GM18951 (cell line): ENCODE measurements around the gene RPL36AL.

ENCODE experiments used
- POLR2A ChIP-seq: IDR thresholded peaks from 4 replicates; pipeline ENCODE4 v1.6.1; 2011; ENCODE audit warnings: mild to moderate bottlenecking; ENCODE audit not compliant: insufficient read length, insufficient read depth; ENCODE audit errors: extremely low read depth
- in situ Hi-C: fragments of 300-500 bp; cut with MboI; formaldehyde crosslinking; loops from one replicate; pipeline ENCODE4 v1.12.0; 2022; ENCODE audit warnings: low sequenced_read_pairs, mixed read lengths, inconsistent platforms; ENCODE audit not compliant: unreplicated experiment

RPL36AL gene

GRCh38 chr14:49581209-49582112, 39.0 kb downstream of the RPL36AL start:
- in situ Hi-C loops, result no loop called here
- TF ChIP-seq POLR2A, result peak; percentile 14

GRCh38 chr14:49579841-49580240, 40.6 kb downstream of the RPL36AL start:
- TF ChIP-seq POLR2A, result no peak

GRCh38 chr14:49578141-49578540, 42.3 kb downstream of the RPL36AL start:
- in situ Hi-C loops, result no loop called here
- no peak for TF ChIP-seq POLR2A

More at GRCh38 chr14:49579841-49580240, 40.6 kb downstream of the RPL36AL start:
- in situ Hi-C loops, result no loop called here

- no peak for TF ChIP-seq POLR2A
- in situ Hi-C loops, result no loop called here
These were observed 46.4 kb downstream of the RPL36AL start for GRCh38 chr14:49574038-49574437.

- no peak for TF ChIP-seq POLR2A
- in situ Hi-C loops, result no loop called here
These were observed 51.1 kb downstream of the RPL36AL start for GRCh38 chr14:49569281-49569680.
